Posterior vena cava (tissue), 2 donors: ENCODE results near the gene FN1. TPM values are rescaled to one million over a fixed set of nuclear protein-coding genes. Genes with fewer than 3 reads are reported as not detected.

Source experiments
- DNase-seq: peaks from one replicate; pipeline ENCODE4 v3.0.0-alpha.2; 2020; ENCODE audit warnings: low spot score
- intact Hi-C, 2 donors: fragments of 100-400 bp; cut with DNase I; formaldehyde crosslinking; loops; one replicate each; pipeline versions ENCODE4 v1.14.1 to v1.14.2; 2022 to 2023
- total RNA-seq, 2 donors: library from RNA; stranded (reverse); fragmentation: NEBNext Ultra II Directional; extraction: Animal tissue kit (Norgen Biotek cat#: 25700); gene quantifications; one replicate each; pipeline ENCODE4 v1.2.1, GENCODE V29; 2021
- donor health status: DM: yes; HTN: yes; CAD: no.
- donor health status: DM: yes; HTN: yes; CAD: no.

The FN1 gene
- total RNA-seq, 2 donors from 2014 or later: 2,588 to 3,239 TPM

DNA sequence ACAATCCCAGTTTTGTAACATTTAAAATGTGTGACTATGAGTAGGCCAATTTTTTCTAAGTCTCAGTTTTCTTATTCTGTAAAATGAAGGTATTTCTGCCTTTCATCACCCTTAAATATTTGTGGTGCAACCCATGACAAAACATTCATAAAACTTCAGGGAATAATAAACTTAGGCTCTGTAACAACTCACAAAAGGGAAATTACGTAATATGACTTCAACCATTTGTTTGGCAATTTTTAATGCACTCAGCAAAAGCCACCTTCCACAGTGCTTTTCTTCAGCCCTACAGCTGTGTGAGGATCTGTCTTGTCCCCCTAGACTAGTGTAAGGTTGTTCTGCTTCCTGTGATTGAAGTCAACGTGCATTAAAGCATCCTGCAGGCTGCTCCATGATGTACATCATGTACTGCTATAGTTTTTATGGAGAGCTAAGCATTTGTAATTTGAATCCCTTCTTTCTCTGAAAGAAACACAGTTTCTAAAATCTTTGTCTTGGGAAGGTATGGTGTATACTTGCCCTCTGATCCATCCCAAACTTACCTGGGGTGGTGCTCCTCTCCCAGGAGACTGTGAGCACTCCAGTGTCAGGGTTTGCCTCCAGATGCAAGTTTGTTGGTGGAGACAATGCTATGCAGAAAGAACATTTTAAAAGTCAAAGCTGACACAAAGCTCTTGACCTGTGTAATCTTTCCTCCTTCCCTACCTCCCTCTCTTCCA is 39.1 kb downstream of the FN1 start:
- intact Hi-C loops: no loop called here
- DNase-seq: no peak

DNA sequence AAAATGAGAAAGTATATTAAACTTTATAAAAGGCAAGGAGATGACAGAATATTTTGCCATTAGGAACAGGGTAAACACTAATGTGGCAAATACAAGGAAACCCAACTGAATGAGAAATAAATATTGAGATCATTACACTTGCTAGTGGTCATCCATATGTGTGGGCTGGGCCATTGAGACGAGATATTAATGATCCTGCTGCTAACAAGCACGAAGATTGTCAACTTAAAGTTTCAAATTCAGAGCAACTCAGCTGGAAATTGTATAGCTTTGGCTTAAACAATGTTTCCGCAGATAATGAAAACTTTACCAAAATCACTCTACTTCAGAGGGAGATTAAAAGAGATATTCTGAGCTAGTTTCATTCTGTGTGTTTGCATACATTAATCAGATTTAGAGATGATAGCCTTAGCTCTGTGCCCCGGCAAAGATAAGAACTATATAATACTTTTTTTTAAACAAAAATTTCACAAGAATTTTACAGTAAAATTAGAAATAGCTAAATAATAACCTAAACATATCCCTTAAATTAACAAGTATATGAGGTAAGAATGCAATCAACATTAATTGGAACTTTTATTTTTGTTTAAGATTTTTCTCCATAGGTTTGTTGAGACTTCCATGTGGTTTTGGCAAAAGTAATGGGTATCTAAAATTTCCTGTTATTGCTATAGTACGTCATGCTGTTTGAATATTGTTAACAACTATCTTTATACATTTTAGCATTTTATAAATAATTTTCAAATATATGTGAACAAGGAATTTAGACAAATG is 40.0 kb downstream of the FN1 start:
- no peak for DNase-seq
- intact Hi-C loops: no loop called here

DNA sequence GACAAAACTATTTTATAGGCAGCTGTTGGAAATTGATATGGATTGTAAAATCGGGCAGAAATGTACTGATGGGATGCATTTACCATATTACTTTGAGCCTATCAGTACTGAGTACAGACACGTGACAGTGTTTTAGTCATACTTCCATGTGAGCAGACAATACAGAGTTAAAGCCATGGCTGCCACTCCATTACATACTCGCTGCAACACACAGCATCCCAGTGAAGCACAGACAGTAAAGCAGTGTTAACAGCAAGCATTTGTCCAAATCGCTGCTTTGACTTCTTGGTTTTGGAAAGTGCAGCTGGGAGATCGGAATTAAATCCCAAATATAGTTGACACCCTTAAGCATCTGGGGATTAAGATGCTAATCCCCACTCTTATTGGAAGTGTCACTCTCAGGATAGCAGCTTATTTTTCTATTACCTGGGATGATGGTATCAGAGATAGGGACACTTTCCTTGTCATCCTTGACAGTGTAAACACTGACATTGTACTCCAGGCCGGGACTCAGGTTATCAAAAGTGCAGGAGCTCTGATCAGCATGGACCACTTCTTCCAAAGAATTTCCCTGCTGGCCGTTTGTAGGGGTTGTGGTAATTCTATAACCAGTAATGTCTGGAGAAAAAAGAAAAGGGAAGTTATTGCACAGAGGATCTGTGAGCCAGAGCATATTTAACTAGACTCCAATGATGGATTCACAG is 41.6 kb downstream of the FN1 start:
- no peak for DNase-seq
- intact Hi-C loops: no loop called here

DNA sequence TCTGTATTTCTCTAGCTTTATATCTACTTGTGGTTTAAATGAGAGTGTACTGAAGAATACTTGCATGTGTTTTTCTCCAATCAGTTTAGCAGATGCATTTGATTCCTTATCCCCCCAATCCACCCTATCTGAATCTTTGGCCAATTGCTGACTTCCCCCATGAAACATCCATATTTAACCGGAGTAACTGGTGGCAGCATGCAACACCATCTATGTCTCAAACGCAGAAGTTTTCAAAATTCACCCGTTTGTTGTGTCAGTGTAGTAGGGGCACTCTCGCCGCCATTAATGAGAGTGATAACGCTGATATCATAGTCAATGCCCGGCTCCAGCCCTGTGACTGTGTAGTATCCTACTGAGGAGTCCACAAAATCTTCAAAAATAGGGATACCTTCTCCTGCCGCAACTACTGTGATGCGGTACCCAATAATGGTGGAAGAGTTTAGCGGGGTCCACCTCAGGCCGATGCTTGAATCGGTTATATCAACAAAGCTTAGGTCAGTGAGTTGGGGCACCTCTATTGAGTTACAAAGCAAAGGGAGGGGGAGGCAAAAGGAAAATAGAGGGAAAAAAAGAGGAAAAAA is 43.1 kb downstream of the FN1 start:
- intact Hi-C loops: no loop called here

DNA sequence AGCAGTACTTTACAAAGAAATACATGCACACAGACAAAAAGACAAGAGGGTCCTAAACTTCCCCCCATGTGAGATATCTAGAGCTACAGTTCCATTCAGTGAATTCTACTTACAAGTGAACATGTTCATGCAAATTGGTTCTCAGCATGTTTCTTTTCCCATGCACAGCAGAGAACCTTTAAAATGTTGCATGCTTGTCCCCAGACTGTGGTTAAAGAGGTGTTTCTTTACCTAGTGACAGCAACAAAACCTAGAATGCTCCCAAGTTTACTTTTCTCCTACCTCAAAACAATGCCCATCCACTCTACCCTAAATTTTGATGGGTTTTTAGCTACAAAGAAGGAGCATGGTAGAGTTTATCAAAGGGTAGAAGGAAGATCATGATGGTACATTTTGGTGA is 43.7 kb downstream of the FN1 start:
- no peak for DNase-seq
- intact Hi-C loops: no loop called here

More for the DNA sequence above, 43.1 kb downstream of the FN1 start:
- no peak for DNase-seq

DNA sequence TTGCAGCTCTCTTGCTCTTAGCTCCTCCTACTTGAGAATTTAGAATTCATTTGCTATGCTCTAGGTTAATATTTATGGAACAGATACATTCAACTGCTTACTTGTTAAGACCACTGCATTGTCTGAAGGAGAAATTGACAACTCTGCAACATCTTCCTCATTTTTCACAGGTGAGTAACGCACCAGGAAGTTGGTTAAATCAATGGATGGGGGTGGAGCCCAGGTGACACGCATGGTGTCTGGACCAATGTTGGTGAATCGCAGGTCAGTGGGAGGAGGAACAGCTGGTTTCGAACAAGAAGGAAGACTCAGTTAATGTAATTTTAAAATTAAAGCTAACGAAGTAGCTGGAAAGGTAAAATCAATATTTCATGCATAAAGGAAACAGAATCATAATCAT is 44.3 kb downstream of the FN1 start:
- intact Hi-C loops: no loop called here
- no peak for DNase-seq

DNA sequence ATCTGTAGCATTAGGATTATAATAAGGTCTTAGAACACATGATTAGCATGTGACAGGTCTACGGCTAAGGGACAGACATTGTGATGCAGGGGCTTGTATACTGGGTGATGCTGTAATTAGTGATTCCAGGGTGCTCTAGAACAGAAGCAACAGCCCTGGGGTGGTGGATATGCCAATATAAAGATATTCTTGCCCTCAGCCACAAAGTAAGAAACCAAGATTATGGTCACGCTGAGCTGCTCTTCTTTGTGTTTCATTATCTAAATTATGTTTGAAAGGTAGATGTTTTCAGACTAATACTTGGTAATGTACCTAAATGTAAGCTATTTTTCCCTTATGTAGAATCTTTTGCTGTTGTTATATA is 45.3 kb downstream of the FN1 start:
- no peak for DNase-seq
- intact Hi-C loops: no loop called here

DNA sequence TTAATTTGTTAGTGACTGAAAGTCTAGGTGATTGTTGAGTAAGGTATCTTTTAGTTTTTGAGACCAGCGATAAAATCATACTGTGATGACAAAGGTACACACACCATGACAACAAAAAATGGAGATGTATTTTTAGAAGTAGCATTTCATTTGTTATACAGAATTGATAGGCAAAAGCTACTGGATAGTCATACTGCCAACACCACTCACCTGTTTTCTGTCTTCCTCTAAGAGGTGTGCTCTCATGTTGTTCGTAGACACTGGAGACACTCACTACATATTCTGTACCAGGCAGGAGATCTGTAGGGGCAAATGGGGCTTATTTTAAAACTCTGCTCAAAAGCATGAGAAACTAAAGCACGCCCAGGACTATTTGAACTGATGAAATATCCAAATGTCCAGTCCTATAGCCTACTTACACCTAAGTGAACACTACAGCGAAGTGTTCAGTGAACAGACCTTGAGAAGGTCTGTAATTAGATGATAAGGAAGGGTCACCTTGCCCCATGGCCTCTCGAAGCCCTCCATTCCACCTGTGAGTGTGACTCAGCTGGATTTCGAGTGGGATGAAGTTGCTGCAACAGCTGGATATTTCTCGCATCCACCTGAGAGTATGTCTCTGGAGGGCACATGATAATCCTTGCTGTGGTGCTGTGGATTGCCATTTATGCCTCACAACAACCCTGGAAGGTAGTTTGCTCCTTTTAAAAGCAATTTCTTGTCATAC is 47.7 kb downstream of the FN1 start:
- DNase-seq: no peak
- intact Hi-C loops: no loop called here

DNA sequence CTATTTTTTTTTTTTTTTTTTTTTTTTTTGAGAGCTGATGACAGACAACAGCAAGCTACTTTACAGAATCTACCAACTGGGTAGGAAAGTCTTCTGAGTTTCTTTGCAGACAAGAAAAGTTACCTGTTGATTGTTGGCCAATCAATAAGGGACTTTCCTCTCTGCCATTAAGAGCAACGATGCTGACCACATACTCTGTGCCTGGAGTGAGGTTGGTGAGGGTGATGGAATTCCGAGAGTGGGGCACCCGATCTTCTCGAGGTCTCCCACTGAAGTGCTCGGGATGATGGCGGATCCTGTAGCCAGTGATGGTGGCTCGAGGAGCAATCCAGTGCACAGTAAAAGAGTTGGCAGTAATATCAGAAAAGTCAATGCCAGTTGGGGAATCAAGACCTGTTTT is 49.3 kb downstream of the FN1 start:
- intact Hi-C loops: no loop called here

DNA sequence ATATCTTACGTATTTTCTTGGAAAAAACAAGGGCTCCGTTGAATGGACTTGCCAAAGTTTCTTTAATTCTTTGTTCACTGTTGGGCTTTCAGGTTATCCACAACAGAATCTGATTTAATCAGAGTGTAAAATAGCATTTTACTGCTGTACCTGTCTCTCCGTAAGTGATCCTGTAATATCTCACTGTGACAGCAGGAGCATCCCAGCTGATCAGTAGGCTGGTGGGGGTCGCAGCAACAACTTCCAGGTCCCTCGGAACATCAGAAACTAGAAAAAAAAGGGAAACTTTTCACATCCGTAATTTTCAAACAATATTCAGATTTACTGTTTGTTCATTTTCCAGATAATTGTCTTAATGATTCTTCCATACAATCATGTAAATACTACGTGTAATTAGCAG is 51.2 kb downstream of the FN1 start:
- intact Hi-C loops: no loop called here
- no peak for DNase-seq

More for the DNA sequence above, 49.3 kb downstream of the FN1 start:
- DNase-seq: no peak

DNA sequence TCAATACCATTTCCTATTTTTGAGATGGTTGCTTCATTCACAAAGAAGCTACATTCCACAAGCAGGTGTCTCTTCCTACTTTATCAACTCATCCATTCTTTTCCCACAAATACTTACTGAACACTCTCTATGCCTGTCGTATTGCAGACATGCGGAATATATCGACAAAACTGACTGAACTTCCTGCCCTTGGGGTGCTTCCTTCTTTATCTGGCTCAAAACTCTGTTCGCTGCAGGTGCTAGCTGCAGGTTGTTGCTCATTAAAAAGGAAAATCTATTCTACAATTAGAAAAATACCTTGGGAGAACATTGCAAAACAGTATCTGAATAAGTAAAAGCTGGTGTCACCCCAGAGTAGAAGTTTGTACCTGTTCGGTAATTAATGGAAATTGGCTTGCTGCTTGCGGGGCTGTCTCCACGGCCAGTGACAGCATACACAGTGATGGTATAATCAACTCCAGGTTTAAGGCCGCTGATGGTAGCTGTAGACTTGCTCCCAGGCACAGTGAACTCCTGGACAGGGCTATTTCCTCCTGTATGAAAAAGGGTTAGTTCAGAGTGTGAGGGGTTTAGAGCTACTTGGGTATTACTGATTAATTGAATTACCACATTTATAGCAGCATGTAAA is 52.1 kb downstream of the FN1 start:
- intact Hi-C loops: no loop called here
- DNase-seq: no peak

DNA sequence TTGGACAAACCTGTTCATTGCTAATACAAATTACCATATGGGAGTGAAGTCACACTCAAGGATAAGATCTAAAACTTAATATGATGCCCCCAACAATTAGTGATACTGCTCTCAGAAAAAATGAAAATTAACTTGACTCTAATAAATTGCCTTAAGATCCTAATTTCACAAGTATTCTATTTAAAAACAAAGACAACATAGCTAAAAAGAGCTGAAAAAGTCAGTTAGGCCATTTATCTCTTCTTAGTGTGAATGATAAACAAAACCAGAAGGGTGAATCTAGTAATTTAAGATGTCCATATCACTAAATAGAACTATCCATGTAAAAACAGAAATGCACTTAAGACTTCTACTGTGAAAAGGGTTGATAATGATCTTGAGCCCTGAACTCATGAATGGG is 53.4 kb downstream of the FN1 start:
- intact Hi-C loops: no loop called here
- no peak for DNase-seq

DNA sequence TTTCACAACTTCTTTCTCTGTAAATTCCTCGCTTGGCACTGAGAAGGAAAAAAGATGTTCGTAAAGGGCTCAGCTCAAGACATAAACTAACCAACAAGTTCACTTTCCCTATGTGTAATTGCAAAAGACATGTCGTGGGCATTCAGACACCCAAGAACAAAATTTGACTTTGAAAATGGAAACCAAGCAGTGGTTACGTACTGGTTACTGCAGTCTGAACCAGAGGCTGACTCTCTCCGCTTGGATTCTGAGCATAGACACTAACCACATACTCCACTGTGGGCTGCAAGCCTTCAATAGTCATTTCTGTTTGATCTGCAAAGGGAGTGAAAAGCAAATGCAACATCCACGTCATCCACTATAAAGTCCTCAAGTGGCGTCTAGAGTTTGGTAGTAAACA is 53.9 kb downstream of the FN1 start:
- no peak for DNase-seq
- intact Hi-C loops: no loop called here

DNA sequence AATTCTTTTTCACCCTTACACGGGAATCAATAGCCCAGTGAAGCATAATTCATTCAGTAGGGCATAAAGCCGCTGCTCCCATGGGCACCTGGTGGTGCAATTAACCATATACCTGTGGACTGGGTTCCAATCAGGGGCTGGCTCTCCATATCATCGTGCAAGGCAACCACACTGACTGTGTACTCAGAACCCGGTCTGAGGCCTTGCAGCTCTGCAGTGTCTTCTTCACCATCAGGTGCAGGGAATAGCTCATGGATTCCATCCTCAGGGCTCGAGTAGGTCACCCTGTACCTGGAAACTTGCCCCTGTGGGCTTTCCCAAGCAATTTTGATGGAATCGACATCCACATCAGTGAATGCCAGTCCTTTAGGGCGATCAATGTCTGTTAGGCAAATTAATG is 55.2 kb downstream of the FN1 start:
- DNase-seq: no peak
- intact Hi-C loops: no loop called here

DNA sequence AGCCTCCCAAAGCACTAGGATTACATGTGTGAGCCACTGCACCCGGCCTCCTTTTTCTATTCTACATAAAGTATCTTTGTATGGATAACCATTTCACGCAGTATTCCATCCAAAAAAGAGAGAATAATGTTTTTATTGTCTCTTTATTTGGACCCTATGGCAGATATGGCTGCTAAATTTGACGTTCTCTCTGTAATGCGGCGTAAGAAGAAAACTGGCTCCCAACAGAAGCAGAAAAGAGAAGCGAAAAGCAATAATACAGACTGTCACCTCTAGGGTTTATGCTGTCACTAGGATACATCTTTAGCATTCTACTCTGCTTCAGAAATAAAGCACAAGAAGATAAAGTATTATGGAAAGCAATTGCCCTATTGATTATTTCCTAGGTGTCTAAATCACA is 55.9 kb downstream of the FN1 start:
- no peak for DNase-seq
- intact Hi-C loops: loop anchor here in 1 of 2 donors (10.0 kb wide), 1 partner anchor 45 kb away; no protein-coding TSS in a partner anchor

DNA sequence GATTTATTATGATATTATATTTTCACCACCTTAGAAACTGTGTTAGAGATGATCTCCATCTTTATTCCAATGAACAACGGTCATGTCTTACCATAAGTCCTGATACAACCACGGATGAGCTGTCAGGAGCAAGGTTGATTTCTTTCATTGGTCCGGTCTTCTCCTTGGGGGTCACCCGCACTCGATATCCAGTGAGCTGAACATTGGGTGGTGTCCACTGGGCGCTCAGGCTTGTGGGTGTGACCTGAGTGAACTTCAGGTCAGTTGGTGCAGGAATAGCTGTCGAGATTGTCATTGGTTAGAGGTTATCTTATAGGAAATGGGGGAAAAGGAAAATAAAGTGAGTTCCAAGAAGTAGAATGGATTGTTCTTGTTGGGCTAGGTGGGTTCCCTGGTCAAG is 56.8 kb downstream of the FN1 start:
- DNase-seq: no peak
- intact Hi-C loops: loop anchor here in 1 of 2 donors (10.0 kb wide), 1 partner anchor 46 kb away; no protein-coding TSS in a partner anchor

DNA sequence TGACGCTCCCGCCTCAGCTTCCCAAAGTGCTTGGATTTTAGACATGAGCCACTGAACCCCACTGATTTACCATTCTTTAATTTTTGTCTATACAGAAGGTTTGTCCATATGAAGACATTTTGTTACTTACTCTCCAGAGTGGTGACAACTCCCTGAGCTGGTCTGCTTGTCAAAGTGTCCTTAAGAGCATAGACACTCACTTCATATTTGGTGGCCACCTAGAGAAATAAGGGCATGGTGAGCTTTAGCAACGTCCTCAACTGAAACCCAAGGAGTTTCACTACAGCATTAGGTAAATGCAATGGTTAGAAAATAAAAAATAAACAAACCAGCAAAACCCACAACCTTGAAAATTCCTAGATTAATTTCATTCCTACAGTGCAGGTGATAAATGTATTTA is 57.8 kb downstream of the FN1 start:
- DNase-seq: no peak
- intact Hi-C loops: loop anchor here in 1 of 2 donors (10.0 kb wide), 1 partner anchor 47 kb away; no protein-coding TSS in a partner anchor

DNA sequence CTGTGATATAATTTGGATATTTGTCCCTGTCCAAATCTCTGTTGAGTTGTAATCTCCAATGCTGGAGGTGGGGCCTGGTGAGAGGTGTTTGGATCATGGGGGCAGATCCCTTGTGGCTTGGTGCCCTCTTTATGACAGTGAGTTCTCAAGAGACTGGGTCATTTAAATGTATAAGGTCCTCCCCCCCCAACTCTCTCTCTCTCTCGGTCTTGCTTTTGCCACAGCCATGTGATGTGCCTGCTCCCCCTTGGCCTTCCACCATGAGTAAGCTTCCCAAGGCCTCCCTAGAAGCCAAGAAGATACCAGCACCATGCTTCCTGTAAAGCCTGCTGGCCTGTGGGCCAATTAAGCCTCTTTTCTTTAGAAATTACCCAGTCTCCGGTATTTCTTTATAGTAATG is 58.6 kb downstream of the FN1 start:
- intact Hi-C loops: loop anchor here in 1 of 2 donors (10.0 kb wide), 1 partner anchor 48 kb away; no protein-coding TSS in a partner anchor
- no peak for DNase-seq
